DND-41 (cell line): ENCODE results near the gene CCDC83.

Experiments used
- ATAC-seq: fragments of 200-7000 bp; cut with Tn5 transposase; 3 replicates; pipeline ENCODE4 v1.9.1; 2021; ENCODE audit warnings: low read depth; ENCODE audit not compliant: insufficient read depth
- DNase-seq: peaks from one replicate; pipeline ENCODE4 v3.0.0-alpha.2; 2020
- H2AFZ ChIP-seq: 2 replicates; pipeline ENCODE4 v1.6.0; 2012; ENCODE audit warnings: low read depth, low read length
- H3K27ac ChIP-seq: 2 replicates; pipeline ENCODE4 v1.5.1; 2012; ENCODE audit warnings: low read length, inconsistent platforms
- H3K27me3 ChIP-seq: fragments of 200-600 bp; sonication (generic); 2 replicates; pipeline ENCODE4 v1.6.0; 2012; ENCODE audit warnings: low read length, mild to moderate bottlenecking, inconsistent platforms; ENCODE audit not compliant: insufficient read depth, poor library complexity
- H3K36me3 ChIP-seq: 2 replicates; pipeline ENCODE4 v1.5.1; 2012; ENCODE audit warnings: low read length, inconsistent platforms; ENCODE audit not compliant: insufficient read depth
- H3K4me1 ChIP-seq: 2 replicates; pipeline ENCODE4 v1.5.1; 2012; ENCODE audit warnings: mild to moderate bottlenecking, low read length; ENCODE audit not compliant: insufficient read depth
- H3K4me2 ChIP-seq: 2 replicates; pipeline ENCODE4 v1.6.0; 2012; ENCODE audit warnings: mild to moderate bottlenecking, moderate library complexity, low read length, inconsistent platforms; ENCODE audit not compliant: insufficient read depth
- H3K4me3 ChIP-seq, 2 experiments: fragments of 200-600 bp in 1 of 2; shearing (Covaris generic) in 1 of 2; 2 replicates each; pipeline ENCODE4 v1.5.1; 2012 to 2016; ENCODE audit warnings: inconsistent platforms in 2 of 2, low read length in 2 of 2, mild to moderate bottlenecking in 2 of 2, low read depth in 1 of 2, moderate library complexity in 1 of 2
- H3K79me2 ChIP-seq: 2 replicates; pipeline ENCODE4 v1.6.0; 2012; ENCODE audit warnings: low read length, inconsistent platforms; ENCODE audit not compliant: insufficient read depth
- H3K9ac ChIP-seq: 2 replicates; pipeline ENCODE4 v1.6.0; 2012; ENCODE audit warnings: low read depth, mild to moderate bottlenecking, inconsistent platforms, low read length, moderate library complexity
- H3K9me3 ChIP-seq: 2 replicates; pipeline ENCODE4 v1.5.1; 2012; ENCODE audit warnings: low read length, moderate library complexity, mild to moderate bottlenecking, inconsistent platforms; ENCODE audit not compliant: insufficient read depth, severe bottlenecking
- H4K20me1 ChIP-seq: 2 replicates; pipeline ENCODE4 v1.6.0; 2012; ENCODE audit warnings: low read length; ENCODE audit not compliant: insufficient read depth
- EZH2 ChIP-seq: IDR thresholded peaks from 3 replicates; pipeline ENCODE4 v1.6.1; 2012; ENCODE audit warnings: borderline replicate concordance, low read depth, mild to moderate bottlenecking, moderate library complexity, low read length, inconsistent platforms; ENCODE audit not compliant: severe bottlenecking
- TF ChIP-seq, protein P1 (sequence below): IDR thresholded peaks from 2 replicates; pipeline ENCODE4 v1.5.1; 2012; ENCODE audit warnings: borderline replicate concordance, low read length, moderate library complexity, mild to moderate bottlenecking; ENCODE audit not compliant: poor library complexity, severe bottlenecking; ENCODE audit errors: extremely low read depth

CCDC83 gene

DNA sequence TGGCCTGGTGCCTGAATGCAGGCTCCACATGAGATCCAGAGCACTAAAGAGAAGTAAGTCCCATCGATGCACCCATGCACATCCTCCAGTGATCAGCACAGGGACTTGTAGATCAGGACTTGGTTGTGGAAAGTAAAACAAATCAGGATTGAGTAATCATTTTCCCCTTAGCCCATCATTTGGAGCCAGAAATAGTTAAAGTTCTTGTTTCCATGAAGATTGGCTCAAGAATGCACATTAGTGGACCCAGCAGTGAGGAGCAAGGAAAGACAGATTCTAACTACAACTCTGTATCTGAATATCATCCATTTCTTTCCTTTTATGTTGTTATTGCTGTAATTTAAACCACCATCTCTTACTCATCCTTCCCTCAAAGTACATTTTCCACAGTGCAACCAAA, 19.1 kb downstream of the CCDC83 start:
- Histone ChIP-seq H3K9ac (no peak overlapping the region), H3K4me2 (no peak overlapping the region), H3K79me2 (no peaks in the 10 kb centered on the region), H3K27me3 (peaks cover 12% of the 10 kb centered on the region), H3K4me1 (no peaks in the 10 kb centered on the region), H2AFZ (no peak overlapping the region), H3K27ac (no peak overlapping the region), H4K20me1 (no peaks in the 10 kb centered on the region), H3K36me3 (no peaks in the 10 kb centered on the region), H3K9me3 (no peaks in the 10 kb centered on the region), H3K4me3 (no peak overlapping the region)
- TF ChIP-seq, protein P1, sequence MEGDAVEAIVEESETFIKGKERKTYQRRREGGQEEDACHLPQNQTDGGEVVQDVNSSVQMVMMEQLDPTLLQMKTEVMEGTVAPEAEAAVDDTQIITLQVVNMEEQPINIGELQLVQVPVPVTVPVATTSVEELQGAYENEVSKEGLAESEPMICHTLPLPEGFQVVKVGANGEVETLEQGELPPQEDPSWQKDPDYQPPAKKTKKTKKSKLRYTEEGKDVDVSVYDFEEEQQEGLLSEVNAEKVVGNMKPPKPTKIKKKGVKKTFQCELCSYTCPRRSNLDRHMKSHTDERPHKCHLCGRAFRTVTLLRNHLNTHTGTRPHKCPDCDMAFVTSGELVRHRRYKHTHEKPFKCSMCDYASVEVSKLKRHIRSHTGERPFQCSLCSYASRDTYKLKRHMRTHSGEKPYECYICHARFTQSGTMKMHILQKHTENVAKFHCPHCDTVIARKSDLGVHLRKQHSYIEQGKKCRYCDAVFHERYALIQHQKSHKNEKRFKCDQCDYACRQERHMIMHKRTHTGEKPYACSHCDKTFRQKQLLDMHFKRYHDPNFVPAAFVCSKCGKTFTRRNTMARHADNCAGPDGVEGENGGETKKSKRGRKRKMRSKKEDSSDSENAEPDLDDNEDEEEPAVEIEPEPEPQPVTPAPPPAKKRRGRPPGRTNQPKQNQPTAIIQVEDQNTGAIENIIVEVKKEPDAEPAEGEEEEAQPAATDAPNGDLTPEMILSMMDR = no peak
- no peak for TF ChIP-seq EZH2
- ATAC-seq (no peak), DNase-seq (no peak)

DNA sequence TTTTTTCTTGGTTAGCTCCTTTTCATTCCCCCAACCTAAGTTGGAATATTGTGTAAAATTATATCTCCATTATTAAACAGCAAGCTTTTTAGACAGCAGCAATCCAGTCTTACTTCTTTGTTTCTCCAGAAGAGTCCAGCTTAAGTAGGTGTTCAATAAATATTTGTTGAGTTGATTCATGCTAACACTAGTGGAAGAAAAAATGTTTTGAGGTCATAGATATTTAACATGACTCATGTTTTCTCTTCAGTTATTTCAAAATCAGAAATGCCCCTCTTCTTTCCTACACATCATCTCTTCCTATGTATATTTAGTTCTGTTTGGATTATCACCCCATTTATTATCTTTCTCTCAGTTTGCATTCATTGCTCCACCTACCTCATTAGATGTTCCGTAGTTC, 20.3 kb downstream of the CCDC83 start:
- Histone ChIP-seq H2AFZ (no peak overlapping the region), H3K9ac (no peak overlapping the region), H3K79me2 (no peaks in the 10 kb centered on the region), H3K4me2 (no peak overlapping the region), H3K36me3 (no peaks in the 10 kb centered on the region), H3K4me3 (no peak overlapping the region), H4K20me1 (no peaks in the 10 kb centered on the region), H3K27me3 (peaks cover 12% of the 10 kb centered on the region), H3K27ac (no peak overlapping the region), H3K9me3 (no peaks in the 10 kb centered on the region), H3K4me1 (no peaks in the 10 kb centered on the region)
- ATAC-seq (no peak), DNase-seq (no peak)
- no peak for TF ChIP-seq EZH2
- TF ChIP-seq, protein P1 = no peak

DNA sequence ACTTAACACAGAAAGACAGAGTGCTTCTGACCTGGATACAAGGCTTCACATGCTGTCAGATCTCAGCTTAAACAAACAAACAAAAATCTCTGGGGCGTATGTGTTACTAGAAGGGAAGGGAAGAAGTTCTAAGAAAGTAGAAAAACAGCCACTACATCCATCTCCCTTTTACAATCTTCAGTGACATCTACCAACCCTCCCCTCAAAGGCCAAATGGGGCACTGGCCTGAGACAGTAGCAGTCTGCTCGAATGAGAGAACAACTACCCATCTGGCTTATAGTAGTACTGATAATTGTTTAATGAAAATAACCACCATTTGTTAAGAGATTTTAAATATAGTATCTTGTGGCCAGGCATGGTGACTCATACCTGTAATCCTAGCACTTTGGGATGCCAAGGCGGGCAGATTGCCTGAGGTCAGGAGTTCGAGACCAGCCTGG, 29.4 kb downstream of the CCDC83 start:
- TF ChIP-seq EZH2 = no peak
- TF ChIP-seq, protein P1 = no peak
- Histone ChIP-seq H3K27ac (no peak overlapping the region), H3K27me3 (peaks cover 12% of the 10 kb centered on the region), H3K4me3 (no peak overlapping the region), H3K9ac (no peak overlapping the region), H3K36me3 (no peaks in the 10 kb centered on the region), H3K79me2 (no peaks in the 10 kb centered on the region), H4K20me1 (no peaks in the 10 kb centered on the region), H3K4me1 (no peaks in the 10 kb centered on the region), H3K9me3 (no peaks in the 10 kb centered on the region), H2AFZ (no peak overlapping the region), H3K4me2 (no peak overlapping the region)
- no peak for DNase-seq
- ATAC-seq = no peak
